CD4-positive, alpha-beta T cell treated with Interleukin-21 for 1 hour (primary cell): ENCODE measurements around the gene PLEKHA5.
"Not testable (repeated sequence)": the region's sequence is repeated elsewhere in the genome, so short reads cannot be mapped to it uniquely, and the experiment has no call there.

Source experiments
- DNase-seq: peaks from one replicate; pipeline ENCODE4 v3.0.0-alpha.2; 2020

The PLEKHA5 gene

GRCh38 chr12:19412844-19413243 is 283.3 kb downstream of the PLEKHA5 start:
- DNase-seq: no peak

- not testable (repeated sequence) for DNase-seq
These were observed 284.0 kb downstream of the PLEKHA5 start for GRCh38 chr12:19413582-19413981.

DNA sequence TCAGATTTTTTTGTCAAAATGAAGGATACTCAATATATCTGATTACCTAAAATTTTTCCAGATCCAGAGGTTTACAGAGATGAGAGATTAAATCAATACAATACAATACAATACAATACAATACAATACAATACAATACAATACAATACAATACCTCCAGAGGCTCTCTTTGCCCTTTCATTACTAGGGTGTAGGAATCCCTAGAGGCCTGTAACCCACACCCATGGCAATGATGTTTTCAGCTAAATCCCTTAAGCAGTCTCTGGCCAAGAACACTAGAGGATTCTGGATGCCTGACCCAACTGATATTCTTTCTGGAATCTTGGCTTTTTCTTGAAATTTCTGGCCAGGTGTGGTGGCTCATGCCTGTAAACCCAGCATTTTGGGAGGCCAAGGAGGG is 286.0 kb downstream of the PLEKHA5 start:
- no peak for DNase-seq

- no peak for DNase-seq
These were observed 289.6 kb downstream of the PLEKHA5 start for GRCh38 chr12:19419086-19419485.

- no peak for DNase-seq
These were observed 292.2 kb downstream of the PLEKHA5 start for GRCh38 chr12:19421503-19422282.

GRCh38 chr12:19423166-19423930 is 293.8 kb downstream of the PLEKHA5 start:
- no peak for DNase-seq
